GM20000 (cell line): ENCODE measurements around the gene DHRS3.

ENCODE experiments used
- DNase-seq: peaks from one replicate; pipeline ENCODE4 v3.0.0; 2012; ENCODE audit warnings: low spot score
- CTCF ChIP-seq: IDR thresholded peaks from 2 replicates; pipeline ENCODE4 v1.5.1; 2012; ENCODE audit warnings: mild to moderate bottlenecking, control low read depth; ENCODE audit errors: extremely low read depth, missing control alignments

The DHRS3 gene

GRCh38 chr1:12556957-12557935, 60.8 kb downstream of the DHRS3 start:
- no peak for DNase-seq
- no peak for TF ChIP-seq CTCF

GRCh38 chr1:12556368-12556930, 61.6 kb downstream of the DHRS3 start:
- no peak for DNase-seq
- no peak for TF ChIP-seq CTCF

- no peak for TF ChIP-seq CTCF
Observed at GRCh38 chr1:12555411-12556367, 62.3 kb downstream of the DHRS3 start.

GRCh38 chr1:12554521-12555305, 63.3 kb downstream of the DHRS3 start:
- no peak for DNase-seq
- no peak for TF ChIP-seq CTCF

More at GRCh38 chr1:12555411-12556367, 62.3 kb downstream of the DHRS3 start:
- no peak for DNase-seq

GRCh38 chr1:12553963-12554362, 64.0 kb downstream of the DHRS3 start:
- TF ChIP-seq CTCF: no peak
- DNase-seq: no peak

- DNase-seq: no peak
- TF ChIP-seq CTCF: no peak
Observed at GRCh38 chr1:12552951-12553921, 64.8 kb downstream of the DHRS3 start.
